Measurements from ENCODE around the gene WDR20. TPM values are rescaled to one million over a fixed set of nuclear protein-coding genes. Genes with fewer than 3 reads are reported as not detected.
"Not testable (repeated sequence)": the region's sequence is repeated elsewhere in the genome, so short reads cannot be mapped to it uniquely, and the experiment has no call there.

The WDR20 gene
- total and polyA plus RNA-seq, 7 donors = 11.4 to 26.8 (median 20.6) TPM

GRCh38 chr14:102241147-102241546 is 101.5 kb downstream of the WDR20 start:
- Histone ChIP-seq H3K36me3 (ENCODE audit: insufficient read depth in 1 of 2, low read depth in 1 of 2) (no peaks in the 10 kb centered on the region), H3K27me3 (ENCODE audit: insufficient read depth in 3 of 3, low read length in 2 of 3) (no peaks in the 10 kb centered on the region), H3K9me3 (no peaks in the 10 kb centered on the region), H3K4me1 (no peaks in the 10 kb centered on the region), H3K4me3 (no peak overlapping the region), H3K27ac (no peak overlapping the region)
- TF ChIP-seq CTCF (IDR thresholded peaks at IDR 0.05) = no peak
- DNase-seq (no peak), ATAC-seq (no peak)
- 75 to 85% (median 78%) methylated on average over 4 of the region's 4 CpGs for WGBS, 3 donors
- intact Hi-C loops (cut with DNase I) = no loop called here

- H3K27me3 ChIP-seq (ENCODE audit: insufficient read depth in 3 of 3, low read length in 2 of 3); DNase-seq; H3K27ac ChIP-seq; intact Hi-C loops (cut with DNase I); H3K4me1 ChIP-seq; ATAC-seq; H3K4me3 ChIP-seq; H3K9me3 ChIP-seq; H3K36me3 ChIP-seq (ENCODE audit: insufficient read depth in 1 of 2, low read depth in 1 of 2): not testable (repeated sequence)
- 95 to 99% (median 99%) methylated on average over 4 of the region's 4 CpGs for WGBS, 3 donors
Observed at GRCh38 chr14:102243795-102244194, 104.1 kb downstream of the WDR20 start.

- H3K4me3 ChIP-seq = no peak overlapping the region
- H3K9me3 ChIP-seq = no peaks in the 10 kb centered on the region
- H3K4me1 ChIP-seq = no peaks in the 10 kb centered on the region
- no peaks in the 10 kb centered on the region for H3K36me3 ChIP-seq (ENCODE audit: insufficient read depth in 1 of 2, low read depth in 1 of 2)
- no peaks in the 10 kb centered on the region for H3K27me3 ChIP-seq (ENCODE audit: insufficient read depth in 3 of 3, low read length in 2 of 3)
- ATAC-seq (no peak), DNase-seq (no peak)
- H3K27ac ChIP-seq = no peak overlapping the region
- WGBS, 3 donors = 63 to 71% (median 65%) methylated on average over 9 of the region's 9 CpGs
- TF ChIP-seq CTCF (IDR thresholded peaks at IDR 0.05) = no peak
- intact Hi-C loops (cut with DNase I) = no loop called here
Observed at GRCh38 chr14:102246071-102246470, 106.4 kb downstream of the WDR20 start.

GRCh38 chr14:102248121-102248520 is 108.4 kb downstream of the WDR20 start:
- Histone ChIP-seq H3K36me3 (ENCODE audit: insufficient read depth in 1 of 2, low read depth in 1 of 2) (no peaks in the 10 kb centered on the region), H3K4me1 (no peaks in the 10 kb centered on the region), H3K4me3 (no peak overlapping the region), H3K27ac (no peak overlapping the region), H3K27me3 (ENCODE audit: insufficient read depth in 3 of 3, low read length in 2 of 3) (no peaks in the 10 kb centered on the region), H3K9me3 (no peaks in the 10 kb centered on the region)
- ATAC-seq (no peak), DNase-seq (no peak)
- no peak for TF ChIP-seq CTCF (IDR thresholded peaks at IDR 0.05)
- intact Hi-C loops (cut with DNase I) = no loop called here
- WGBS, 3 donors = 81 to 85% (median 82%) methylated on average over 8 of the region's 8 CpGs

GRCh38 chr14:102249041-102249440 is 109.3 kb downstream of the WDR20 start:
- no peaks in the 10 kb centered on the region for H3K36me3 ChIP-seq (ENCODE audit: insufficient read depth in 1 of 2, low read depth in 1 of 2)
- H3K4me3 ChIP-seq = no peak overlapping the region
- DNase-seq = no peak
- ATAC-seq = no peak
- H3K4me1 ChIP-seq = no peaks in the 10 kb centered on the region
- no peaks in the 10 kb centered on the region for H3K9me3 ChIP-seq
- intact Hi-C loops (cut with DNase I) = no loop called here
- 88 to 93% (median 89%) methylated on average over 12 of the region's 12 CpGs for WGBS, 3 donors
- H3K27me3 ChIP-seq (ENCODE audit: insufficient read depth in 3 of 3, low read length in 2 of 3) = no peaks in the 10 kb centered on the region
- TF ChIP-seq CTCF (IDR thresholded peaks at IDR 0.05) = no peak
- H3K27ac ChIP-seq = no peak overlapping the region

Data from psoas muscle (tissue), 8 donors.